ENCODE measurements around the gene ELMO3.

Gene ELMO3

DNA sequence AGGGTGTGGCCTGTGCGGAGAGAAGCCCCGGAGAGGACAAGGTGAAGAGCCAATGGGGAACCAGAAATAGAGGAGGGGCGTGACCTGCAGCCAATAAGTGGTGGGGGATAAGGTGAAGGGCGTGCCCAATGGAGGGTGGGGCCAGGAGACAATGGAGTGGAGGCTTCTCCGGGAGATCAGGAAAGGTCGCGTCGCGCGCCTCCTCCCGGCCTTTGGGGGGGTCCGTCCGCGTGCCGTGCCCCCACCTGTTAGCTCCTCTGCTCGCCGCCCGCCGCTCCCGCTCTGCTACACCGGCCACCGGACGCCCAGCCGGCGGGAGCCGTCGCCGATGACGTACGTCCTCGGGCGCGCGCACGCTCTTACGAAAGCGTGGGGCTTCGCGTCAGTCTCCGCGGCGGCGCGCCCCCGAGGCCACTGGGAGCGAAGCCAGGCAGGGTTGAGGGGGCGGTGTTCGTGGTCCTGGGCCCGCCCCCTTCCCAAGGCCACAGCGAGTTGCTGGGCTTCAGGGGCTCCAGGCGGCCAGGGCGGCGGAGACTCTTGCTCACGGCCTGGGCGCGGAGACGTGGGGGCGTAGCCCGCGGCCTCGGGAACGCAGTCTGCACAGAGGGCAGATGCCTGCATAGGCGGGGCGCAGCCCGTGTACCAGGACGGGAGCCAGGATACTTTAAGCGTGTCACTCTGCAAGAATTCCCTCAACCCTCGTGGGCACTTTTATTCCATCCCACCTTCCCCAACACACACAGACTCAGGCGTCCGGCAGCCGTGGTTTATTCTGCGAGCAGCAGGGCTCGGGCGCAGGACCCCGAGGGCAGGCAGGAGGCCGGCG is 15.1 kb upstream of the ELMO3 start, which contains the start of gene MATCAP1:
TSS of gene MATCAP1 (minus strand) at position 337 of the 826 bp plus-strand sequence. CDS start 3,353 bp downstream, outside the sequence.
- peak; percentile 97 for DNase-seq (ENCODE audit: low spot score)

DNA sequence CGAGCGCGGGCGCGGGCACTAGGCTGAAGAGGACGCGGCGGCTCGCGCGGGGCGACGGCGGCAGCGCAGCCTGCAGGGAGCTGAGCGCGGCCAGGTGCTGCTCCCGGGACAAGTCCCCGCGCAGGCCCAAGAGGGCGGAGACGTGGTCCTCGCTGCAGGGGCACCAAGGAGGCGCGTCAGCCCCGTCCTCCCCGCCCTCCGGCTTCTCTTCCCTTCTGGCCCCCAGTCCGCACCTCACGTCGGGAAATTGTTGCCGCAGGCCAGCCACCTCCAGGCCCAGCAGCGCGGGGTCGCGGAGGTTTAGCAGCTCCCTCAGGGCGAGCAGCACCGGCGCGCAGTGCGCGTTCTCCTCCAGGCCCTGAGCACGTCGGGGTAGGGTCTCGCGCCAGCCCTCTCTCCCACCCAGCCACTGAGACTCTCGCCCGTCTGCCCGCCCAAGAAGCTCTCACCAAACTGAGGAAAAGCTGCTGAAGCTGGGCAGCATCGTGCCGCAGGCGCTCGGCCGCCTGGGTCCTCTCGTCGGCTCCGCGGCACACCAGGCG is 14.4 kb upstream of the ELMO3 start:
- no peak for DNase-seq (ENCODE audit: low spot score)

DNA sequence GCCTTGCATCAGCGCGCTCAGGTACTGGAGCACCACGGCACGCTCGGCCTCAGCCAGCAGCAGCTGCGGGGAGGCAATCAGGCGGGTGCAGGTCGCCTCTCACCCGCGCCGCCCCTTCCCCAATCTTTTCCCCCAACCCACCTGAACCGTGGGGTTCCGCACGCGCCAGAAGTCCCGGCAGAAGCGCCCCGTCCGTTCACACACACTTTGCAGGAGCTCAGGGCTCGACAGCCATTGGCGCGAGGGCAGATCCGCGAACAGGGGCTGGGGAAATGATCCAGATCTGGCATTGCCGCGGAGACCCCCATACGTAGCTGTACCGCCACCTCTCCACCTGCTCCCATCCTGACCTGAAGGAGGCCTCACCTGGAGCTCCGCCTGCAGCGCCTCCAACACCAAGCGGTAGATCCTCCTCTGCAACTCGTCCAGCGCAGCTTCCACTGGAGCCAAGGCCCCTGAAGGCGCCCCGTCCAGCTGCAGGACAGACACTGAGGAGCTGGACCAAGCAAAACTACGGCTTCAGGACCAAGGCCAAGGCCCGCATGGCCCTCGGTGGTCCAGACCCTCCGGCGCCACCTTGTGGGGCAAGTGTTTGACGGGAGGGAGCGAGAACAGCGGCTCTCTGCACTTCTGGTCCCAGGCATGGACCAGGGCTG is 13.8 kb upstream of the ELMO3 start:
- DNase-seq (ENCODE audit: low spot score), result peak; percentile 93

DNA sequence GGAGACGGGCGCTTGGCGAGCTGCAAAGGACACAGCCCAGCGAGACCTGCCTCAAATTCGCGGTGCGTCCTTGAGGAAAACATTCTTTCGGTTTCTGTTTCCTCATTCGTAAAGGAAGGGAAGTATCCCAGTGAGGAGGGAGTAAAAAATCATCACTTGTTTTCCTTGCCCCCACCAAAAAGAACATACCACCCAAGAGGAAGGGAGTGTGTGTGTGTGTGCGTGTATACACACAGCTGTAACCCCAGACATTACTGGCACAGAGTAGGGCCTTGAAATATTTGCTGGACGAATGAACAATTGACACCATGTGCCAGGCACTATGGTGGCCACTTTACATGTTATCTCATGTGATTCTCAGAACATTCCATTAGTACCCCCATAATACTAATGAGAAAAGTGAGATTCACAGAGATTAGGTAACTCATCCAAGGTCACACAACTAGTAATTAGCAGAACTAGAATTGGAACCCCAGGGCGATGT is 13.2 kb upstream of the ELMO3 start:
- no peak for DNase-seq (ENCODE audit: low spot score)

DNA sequence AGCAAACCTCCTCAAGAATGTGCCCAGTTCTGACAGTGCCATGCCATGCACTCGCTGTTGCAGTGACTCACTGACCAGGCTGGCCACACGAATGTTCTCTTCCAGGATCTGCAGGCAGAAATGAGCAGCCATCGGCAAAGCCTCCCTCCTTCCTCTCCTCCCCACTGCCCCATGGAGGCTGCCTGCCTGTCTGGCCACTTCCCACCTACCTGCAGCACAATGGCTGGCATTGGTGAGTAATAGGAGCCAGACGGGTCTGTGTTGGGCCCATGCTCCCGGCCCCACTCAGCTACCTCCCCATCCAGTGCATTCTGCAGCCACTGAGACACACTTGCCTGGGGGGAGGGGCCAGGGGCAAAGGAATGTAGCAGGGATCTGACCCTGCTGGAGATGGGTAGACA is 12.4 kb upstream of the ELMO3 start:
- DNase-seq (ENCODE audit: low spot score), result no peak

DNA sequence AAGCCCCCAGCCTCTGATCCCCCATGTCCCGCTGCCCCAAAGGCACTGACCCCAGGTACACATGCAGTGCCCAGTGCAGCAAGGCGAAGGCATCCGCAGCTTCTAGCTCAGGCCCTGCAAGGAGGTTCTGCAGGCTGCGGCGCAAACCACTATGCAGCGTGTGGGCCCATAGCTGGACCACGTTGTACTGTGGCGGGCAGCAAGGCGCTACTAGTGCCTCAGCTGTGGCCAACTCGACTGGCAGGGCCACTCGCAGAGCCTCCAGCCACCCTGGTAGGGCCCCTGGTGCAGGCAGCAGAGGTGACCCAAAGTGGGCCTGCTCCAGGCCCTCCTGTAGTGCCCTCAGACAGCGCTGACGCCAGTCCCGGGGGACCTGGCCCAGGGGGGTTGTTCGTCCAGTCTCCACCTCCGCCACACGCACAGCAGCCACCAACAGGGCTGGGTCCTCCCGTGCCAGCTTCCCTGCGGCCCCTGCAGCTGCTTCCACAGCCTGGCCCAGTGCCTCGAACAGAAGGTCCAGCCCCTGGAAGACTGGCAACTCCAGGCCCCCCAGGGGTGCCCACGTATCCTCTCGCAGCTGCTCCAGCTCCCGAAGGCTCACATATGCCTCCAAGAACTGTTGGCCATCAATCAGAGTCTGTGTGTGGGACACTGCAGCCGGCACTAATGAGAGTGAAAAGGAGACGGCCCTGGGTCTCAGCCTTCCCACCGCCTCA is 11.6 kb upstream of the ELMO3 start:
- DNase-seq (ENCODE audit: low spot score), result no peak

DNA sequence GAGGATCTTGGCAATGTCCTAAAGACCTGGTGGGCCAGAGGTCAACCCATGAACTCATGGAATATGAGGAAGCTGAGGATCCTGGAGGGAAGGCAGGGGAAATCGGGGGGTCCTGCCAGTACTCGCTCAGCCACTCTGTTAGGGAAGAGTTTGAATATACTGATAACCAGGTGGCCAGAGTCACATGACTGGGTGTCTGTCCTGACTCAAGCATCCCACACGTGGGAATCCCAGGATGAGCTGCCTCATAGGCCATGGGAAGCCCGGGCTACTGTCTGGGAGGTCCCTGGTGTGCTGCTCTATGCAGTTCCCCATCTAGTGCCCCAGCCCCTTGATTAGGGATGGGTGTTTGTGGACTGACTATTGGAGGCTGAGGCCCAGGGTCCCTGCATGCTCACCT is 10.6 kb upstream of the ELMO3 start:
- DNase-seq (ENCODE audit: low spot score), result no peak

DNA sequence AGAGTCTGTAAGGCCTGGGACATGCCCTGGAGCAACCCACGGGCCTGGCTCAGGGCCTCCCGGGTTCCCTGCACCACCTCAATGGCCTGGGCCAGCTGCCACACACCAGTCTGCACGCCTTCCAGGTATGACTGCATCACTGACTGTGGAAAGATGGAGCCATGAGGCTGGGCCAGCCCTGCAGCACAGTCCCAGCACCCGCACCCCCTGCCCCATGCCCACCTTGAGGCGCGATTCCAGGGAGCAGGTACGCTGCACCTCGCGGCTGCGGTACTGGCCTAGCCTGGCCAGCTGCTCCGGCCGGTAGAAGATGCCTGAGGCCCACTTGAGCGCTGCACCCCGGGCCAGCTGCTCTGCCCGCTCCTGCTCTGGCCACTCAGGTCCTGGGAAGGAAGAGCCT is 10.1 kb upstream of the ELMO3 start:
- no peak for DNase-seq (ENCODE audit: low spot score)

DNA sequence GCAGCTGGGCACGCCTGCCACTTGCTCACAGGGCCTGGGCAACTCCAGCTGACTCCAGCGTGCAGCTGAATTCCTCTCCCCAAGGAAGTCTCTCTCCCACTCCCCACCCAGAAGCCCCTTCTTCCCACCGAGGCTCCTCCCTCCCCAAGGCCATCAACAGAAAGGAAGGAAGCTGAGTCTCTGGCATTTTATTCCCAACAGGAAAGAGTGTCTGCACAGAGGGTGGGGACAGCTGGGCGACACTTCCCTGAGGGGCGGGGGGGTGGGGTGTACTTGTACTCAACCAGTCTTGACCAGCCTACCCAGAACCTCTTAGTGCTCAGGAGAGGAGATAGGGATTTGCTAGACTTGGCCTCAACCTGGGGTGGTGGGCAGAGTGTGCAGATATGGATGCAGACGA is 8.9 kb upstream of the ELMO3 start, which contains the start of gene EXOC3L1:
TSS of gene EXOC3L1 (minus strand) at position 96 of the 400 bp plus-strand sequence. CDS start 460 bp downstream, outside the sequence.
- DNase-seq (ENCODE audit: low spot score), result no peak

DNA sequence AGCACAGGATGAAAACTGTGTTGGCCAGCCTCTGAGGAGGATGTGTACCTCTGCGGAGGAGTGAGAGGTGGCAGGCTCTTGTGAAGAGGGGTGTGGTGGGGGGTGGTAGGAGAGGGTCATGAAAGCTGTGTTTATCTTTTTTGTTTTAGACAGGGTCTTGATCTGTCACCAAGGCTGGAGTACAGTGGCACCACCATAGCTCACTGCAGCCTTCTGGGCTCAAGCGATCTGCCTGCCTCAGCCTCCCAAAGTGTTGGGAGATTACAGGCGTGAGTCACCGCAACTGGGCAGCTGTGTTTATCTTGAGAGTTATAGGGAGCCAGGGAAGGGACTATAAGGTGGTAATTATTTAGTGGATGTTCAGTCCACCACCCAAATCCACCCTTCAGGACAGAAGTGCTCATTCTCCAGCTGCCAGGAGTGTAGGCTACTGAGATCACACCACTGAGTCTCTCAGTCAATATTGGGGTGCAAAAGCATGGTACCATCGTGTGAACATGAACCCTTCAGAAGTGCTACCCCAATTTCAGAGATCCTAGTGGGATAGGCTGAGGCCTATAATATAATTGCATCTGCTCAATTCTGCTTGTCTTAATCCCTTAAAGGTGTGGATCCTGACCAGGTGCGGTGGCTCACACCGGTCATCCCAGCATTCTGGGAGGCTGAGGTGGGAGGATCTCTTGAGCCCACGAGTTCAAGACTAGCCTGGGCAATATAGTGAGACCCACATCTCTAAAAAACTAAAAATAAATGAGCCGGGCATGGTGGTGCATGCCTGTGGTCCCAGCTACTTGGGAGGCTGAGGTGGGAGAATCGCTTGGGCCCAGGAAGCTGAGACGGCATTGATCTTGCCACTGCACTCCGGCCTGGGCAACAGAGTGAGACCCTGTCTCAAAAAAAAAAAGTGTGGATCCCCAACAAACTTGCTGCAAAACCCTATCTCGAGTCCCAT is 8.2 kb upstream of the ELMO3 start:
- DNase-seq (ENCODE audit: low spot score), result no peak

DNA sequence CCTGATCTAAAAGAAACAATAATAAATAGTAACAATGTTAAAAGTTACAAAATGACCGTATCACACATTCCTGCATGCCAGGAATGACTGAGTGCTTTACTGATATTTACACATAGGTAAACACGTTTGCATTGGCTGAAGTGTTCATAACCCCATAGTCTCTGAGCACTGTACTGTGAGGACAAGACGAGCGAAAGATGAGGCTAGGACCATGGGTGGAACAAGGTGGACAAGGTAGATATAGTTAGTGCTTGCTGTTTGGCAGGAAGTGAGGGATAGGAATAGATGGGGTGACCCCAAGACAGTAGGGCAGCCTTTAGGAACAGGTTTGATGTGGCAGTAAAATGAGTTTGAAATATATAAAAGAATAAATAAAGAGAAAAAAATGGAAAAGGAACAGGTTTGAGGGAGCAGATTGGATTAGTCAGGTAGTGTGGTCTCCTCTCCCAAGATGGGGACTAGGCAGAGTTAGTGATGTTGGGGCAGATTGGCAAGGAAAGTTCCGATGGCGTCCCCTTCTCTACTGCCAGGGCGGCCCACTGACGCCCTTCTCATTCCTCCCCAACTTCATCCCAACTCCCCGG is 7.4 kb upstream of the ELMO3 start:
- DNase-seq (ENCODE audit: low spot score), result no peak

DNA sequence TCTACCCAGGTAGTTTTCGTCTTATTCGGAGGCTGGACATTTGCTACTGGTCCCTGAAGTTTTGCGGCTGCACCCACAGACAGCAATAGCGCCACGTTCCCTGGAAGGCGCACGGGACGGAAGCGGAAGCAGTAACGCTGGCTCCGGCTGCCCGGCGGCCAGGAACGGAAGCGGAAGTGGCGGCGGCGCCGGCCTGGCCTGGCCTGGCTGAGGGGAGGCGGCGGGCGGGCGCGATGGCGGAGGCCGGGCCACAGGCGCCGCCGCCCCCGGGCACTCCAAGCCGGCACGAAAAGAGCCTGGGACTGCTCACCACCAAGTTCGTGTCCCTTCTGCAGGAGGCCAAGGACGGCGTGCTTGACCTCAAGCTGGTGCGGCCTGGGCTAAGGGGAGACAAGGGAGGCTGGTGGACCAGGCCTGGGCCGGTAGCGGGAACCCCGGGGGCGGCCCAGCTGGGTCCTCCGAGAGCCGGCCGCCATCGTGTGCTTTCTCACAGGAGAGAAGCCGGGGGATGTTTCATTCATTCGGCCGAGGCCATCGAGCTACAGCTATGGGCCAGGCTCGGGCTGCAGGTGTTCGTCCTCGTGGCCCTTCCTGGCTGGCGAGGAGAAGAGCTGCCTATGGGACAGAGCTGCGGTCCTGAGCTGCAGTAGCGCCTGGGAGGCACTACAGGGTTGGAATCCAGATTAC is 6.8 kb upstream of the ELMO3 start, which contains the start of gene E2F4:
TSS of gene E2F4 (plus strand) at position 161 of the 687 bp plus-strand sequence. CDS start at position 234, 73 bp downstream.
- peak; percentile 93 for DNase-seq (ENCODE audit: low spot score)

DNA sequence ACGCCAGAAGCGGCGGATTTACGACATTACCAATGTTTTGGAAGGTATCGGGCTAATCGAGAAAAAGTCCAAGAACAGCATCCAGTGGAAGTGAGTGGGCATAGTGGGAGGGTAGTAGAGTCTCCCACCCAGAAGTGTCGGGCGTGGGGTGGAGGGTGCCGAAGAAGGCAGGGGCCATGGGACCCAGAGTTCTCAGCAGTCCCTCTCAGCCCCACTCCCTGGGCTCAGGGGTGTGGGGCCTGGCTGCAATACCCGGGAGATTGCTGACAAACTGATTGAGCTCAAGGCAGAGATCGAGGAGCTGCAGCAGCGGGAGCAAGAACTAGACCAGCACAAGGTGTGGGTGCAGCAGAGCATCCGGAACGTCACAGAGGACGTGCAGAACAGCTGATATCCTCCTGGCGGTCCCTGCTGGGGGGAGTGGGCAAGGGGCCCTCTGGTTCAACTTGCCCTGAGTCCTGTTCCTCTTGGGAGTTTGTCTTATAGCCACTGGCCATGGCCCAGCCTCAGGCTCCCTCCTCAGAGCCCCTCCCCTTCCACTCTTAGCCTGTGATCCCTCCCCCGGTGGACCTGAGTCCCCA is 6.1 kb upstream of the ELMO3 start:
- no peak for DNase-seq (ENCODE audit: low spot score)

DNA sequence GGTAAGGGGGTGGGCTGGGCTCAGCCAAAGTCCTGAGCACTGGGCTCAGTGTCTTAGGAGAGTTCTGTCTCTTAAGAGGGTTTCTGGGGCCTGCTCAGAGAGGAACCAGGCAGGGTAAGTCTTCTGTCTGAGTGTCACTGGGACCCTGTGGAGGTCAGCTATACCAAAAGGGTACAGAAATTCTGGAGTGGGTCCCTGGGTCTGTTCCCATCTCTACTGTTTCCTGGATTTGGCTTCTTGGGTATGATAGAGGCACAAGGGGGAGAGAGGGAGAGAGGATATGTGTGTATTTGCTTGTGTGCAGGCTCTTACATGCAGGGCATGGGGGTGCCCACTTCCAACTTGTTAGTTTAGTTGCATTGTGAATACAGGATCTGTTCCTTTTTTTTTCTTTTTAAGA is 5.4 kb upstream of the ELMO3 start:
- no peak for DNase-seq (ENCODE audit: low spot score)

DNA sequence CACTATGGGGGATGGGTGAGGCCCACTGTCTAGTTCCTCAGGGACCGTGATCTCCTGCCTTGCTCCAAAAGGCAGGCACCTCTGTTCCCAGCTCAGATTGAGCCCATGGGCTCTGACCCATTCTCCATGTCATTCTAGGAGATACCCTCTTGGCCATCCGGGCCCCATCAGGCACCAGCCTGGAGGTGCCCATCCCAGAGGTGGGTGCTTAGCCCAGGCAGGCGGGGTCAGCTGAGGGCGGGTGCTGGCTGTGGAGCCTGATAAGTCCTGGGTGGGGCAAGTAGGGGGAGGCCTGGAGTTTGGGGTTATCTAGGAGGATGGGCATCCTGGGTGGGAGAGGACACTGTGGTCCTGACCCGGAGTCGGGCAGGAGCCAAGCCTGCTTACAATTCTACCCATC is 4.7 kb upstream of the ELMO3 start:
- DNase-seq (ENCODE audit: low spot score), result no peak

DNA sequence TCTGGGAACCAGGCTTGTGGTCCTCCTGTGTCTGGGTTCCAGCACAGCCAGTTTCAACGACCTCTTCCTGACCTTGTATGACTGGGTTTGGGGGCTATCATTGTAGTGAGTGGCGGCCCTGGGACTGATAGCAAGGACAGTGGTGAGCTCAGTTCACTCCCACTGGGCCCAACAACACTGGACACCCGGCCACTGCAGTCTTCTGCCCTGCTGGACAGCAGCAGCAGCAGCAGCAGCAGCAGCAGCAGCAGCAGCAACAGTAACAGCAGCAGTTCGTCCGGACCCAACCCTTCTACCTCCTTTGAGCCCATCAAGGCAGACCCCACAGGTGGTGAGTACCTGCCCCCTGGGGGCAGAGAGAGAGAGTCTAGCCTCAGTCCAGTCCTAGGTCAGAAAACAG is 3.3 kb upstream of the ELMO3 start:
- no peak for DNase-seq (ENCODE audit: low spot score)

DNA sequence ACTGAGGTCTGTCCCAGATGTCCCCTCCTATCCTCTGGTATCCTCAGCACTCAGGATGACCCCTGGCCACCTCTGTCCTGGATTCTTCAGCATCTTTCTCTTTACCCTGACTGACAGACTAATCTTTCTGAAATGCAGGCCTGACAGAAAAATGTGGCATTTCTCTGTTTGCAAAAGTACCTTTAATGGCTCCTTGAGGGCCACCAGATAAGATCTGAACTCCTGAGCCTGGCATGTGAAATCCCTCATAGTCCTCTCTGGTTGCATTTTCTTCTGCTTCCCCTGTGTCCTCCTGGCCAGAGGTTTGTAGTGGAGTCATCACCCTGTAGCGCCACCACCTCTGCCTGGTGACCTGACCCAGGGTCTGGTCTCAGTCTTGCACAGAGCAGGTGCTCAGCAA is 2.0 kb upstream of the ELMO3 start:
- DNase-seq (ENCODE audit: low spot score), result no peak

DNA sequence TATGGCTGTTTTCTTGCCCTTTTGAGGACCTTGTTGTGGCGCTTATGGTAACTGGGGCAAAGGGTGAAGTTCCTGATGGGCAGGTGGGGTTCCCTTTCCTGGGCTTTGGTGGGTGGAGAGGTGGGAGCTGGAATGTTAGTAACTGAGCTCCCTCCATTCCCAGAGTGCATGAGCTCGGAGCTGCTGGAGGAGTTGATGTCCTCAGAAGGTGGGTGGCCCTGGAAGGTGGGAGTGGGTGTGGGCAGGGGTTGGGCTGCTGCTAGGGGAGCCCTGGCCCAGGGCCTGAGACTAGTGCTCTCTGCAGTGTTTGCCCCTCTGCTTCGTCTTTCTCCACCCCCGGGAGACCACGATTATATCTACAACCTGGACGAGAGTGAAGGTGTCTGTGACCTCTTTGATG is 1.2 kb upstream of the ELMO3 start:
- DNase-seq (ENCODE audit: low spot score), result no peak

DNA sequence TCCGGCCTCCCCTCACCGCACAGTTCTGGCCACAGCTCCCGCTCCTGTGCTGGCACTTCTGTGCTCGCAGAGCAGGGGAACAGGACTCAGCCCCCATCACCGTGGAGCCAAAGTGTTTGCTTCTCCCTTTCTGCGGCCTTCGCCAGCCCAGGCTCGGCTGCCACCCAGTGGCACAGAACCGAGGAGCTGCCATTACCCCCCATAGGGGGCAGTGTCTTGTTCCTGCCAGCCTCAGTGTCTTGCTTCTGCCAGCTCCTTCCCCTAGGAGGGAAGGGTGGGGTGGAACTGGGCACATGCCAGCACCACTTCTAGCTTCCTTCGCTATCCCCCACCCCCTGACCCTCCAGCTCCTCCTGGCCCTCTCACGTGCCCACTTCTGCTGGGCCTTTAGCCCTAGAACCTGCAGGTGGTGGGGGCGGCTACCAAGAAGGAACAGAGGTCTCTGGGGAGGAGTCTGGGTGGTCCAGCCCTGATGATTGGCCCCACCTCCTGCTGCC is 645 bp upstream of the ELMO3 start:
- no peak for DNase-seq (ENCODE audit: low spot score)

All from left forelimb (tissue), 1 donor.